Body of pancreas (tissue), 4 donors: ENCODE data around the gene ACVR1B. TPM values are rescaled to one million over a fixed set of nuclear protein-coding genes. Genes with fewer than 3 reads are reported as not detected.
A peak's percentile ranks its signal among the peaks of the same experiment; 100 is the strongest.

ENCODE experiments used
- ATAC-seq: fragments of 150-250 bp; one replicate; pipeline ENCODE4 v1.9.1; 2016
- DNase-seq, 4 donors: peaks; one replicate each; pipeline ENCODE4 v3.0.0-alpha.2; 2019
- H3K27ac ChIP-seq, 4 donors: fragments of 200-600 bp; sonication (generic); 1 replicate in 3 of 4; 2 replicates in 1 of 4; pipeline versions ENCODE4 v1.5.1 to v1.6.1; 2016 to 2019; ENCODE audit warnings: mild to moderate bottlenecking in 1 of 4, mixed read lengths in 1 of 4, moderate library complexity in 1 of 4
- H3K27me3 ChIP-seq, 2 donors: fragments of 200-600 bp; sonication (generic); one replicate each; pipeline ENCODE4 v1.6.0; 2016; ENCODE audit warnings: mild to moderate bottlenecking in 1 of 2
- H3K36me3 ChIP-seq, 2 donors: fragments of 200-600 bp; sonication (generic); replicated peaks in 1 of 2; 2 replicates each; pipeline ENCODE4 v1.5.1; 2016; ENCODE audit warnings: low read depth in 2 of 2; ENCODE audit not compliant: insufficient read depth in 1 of 2
- H3K4me1 ChIP-seq: fragments of 200-600 bp; sonication (generic); one replicate; pipeline ENCODE4 v1.6.0; 2016
- H3K4me3 ChIP-seq, 2 donors: fragments of 200-600 bp; sonication (generic); 1 replicate in 1 of 2; 2 replicates in 1 of 2; pipeline ENCODE4 v1.5.1; 2016 to 2019
- H3K9me3 ChIP-seq, 3 donors: fragments of 200-600 bp; sonication (generic); 1 replicate in 2 of 3; 2 replicates in 1 of 3; pipeline ENCODE4 v1.5.1; 2016
- POLR2A ChIP-seq, 3 donors: fragments of 450-650 bp; IDR thresholded peaks; one replicate each; pipeline ENCODE4 v1.6.1; 2016; ENCODE audit warnings: antibody characterized with exemption in 3 of 3, mild to moderate bottlenecking in 2 of 3
- WGBS, 2 donors: methylation state at CpG; one replicate each; pipeline ENCODE4 v1.1.5; 2017; 5-methylcytosine and 5-hydroxymethylcytosine counted together
- intact Hi-C: fragments of 100-400 bp; cut with DNase I; formaldehyde crosslinking; loops from one replicate; pipeline ENCODE4 v1.15.1; 2023
- total RNA-seq, 2 donors: library from RNA; depleted of rRNA; stranded (reverse); fragments of >200 nt; gene quantifications; one replicate each; pipeline ENCODE4 v1.1.0, GENCODE V29; 2016
- TF ChIP-seq, protein P1 (sequence below), 7 experiments: fragments of 450-650 bp in 4 of 7; fragments of 200-600 bp in 3 of 7; sonication (generic) in 3 of 7; IDR thresholded peaks; one replicate each; pipeline ENCODE4 v1.5.1; 2016 to 2019; ENCODE audit warnings: antibody characterized with exemption in 7 of 7

ACVR1B gene
- total RNA-seq, 2 donors from 2014 or later, result 19.8 to 21.8 TPM

DNA sequence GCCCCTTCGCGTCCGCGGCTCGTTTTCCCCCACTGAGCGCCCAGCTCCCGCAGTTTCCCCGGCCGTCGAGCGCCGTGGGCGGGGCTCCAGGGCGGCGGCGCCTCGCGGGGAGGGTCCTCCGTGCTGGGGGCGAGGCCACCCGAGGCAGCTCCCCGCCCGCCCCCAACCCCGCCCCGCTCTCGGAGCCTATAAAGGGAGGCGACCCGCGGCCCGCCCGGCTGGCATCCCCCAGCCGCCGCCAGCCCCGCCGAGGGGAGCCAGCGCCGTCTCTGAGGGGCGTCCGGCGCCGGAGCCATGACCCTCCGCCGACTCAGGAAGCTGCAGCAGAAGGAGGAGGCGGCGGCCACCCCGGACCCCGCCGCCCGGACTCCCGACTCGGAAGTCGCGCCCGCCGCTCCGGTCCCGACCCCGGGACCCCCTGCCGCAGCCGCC is 55.2 kb downstream of the ACVR1B start, which contains the start of gene TAMALIN:
TSS of gene TAMALIN (plus strand) at position 221 of the 432 bp plus-strand sequence. CDS start at position 295, 74 bp downstream.
- H3K36me3 ChIP-seq, result no peaks in the 10 kb centered on the region
- H3K4me3 ChIP-seq, result peak within 1 kb of the TSS; percentile 4 to 16
- peaks cover 48% of the 10 kb centered on the region for H3K4me1 ChIP-seq
- DNase-seq (peak; percentile 57 to 71 (median 68)), ATAC-seq (peak; percentile 74)
- intact Hi-C loops, result no loop called here
- H3K27me3 ChIP-seq, result no peaks in the 10 kb centered on the region
- TF ChIP-seq, protein P1, sequence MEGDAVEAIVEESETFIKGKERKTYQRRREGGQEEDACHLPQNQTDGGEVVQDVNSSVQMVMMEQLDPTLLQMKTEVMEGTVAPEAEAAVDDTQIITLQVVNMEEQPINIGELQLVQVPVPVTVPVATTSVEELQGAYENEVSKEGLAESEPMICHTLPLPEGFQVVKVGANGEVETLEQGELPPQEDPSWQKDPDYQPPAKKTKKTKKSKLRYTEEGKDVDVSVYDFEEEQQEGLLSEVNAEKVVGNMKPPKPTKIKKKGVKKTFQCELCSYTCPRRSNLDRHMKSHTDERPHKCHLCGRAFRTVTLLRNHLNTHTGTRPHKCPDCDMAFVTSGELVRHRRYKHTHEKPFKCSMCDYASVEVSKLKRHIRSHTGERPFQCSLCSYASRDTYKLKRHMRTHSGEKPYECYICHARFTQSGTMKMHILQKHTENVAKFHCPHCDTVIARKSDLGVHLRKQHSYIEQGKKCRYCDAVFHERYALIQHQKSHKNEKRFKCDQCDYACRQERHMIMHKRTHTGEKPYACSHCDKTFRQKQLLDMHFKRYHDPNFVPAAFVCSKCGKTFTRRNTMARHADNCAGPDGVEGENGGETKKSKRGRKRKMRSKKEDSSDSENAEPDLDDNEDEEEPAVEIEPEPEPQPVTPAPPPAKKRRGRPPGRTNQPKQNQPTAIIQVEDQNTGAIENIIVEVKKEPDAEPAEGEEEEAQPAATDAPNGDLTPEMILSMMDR (IDR thresholded peaks at IDR 0.05), result no peak
- TF ChIP-seq POLR2A (IDR thresholded peaks at IDR 0.05), result peak; percentile 79 to 90 (median 83)
- 2% methylated on average over 36 of the region's 60 CpGs; no CpG with 5 or more reads in 1 of the 2 donors for WGBS, 2 donors
- H3K27ac ChIP-seq, result peak within 1 kb of the TSS; percentile 54 to 79 (median 72)
- no peaks in the 10 kb centered on the region for H3K9me3 ChIP-seq

DNA sequence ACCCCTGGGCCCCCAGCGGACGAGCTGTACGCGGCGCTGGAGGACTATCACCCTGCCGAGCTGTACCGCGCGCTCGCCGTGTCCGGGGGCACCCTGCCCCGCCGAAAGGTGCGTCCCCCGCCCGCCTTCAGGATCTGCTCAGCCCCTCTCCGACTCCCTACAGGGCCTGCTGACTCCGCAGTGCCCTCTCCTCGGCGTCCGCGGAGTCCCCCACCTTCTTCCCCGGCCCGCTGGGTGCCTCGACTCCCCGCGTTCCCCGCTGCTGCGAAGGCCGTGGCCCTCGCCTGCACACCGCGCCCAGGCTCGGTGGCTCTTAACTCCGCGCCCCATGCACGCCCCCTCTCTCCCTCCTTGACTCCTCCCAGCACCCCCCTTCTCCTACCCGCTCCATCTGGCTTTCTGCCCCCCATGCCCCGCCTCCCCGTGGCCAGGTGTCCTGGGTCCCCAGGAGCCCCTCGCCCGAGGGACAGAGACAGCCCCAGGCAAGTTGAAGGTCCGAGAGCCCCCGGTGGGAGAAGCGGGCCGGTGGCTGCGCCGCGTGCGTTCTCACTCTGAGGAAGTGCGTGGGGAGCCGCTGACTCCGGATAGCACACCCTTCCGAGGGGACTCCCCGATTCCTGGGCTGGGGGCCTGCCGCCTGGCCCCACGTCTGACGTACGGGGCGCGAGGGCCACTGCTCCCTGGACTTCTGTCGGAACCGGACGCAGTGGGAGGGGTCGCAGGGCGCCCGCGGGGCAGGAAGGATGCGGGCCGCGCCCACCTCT is 55.8 kb downstream of the ACVR1B start:
- H3K4me3 ChIP-seq, result peak overlapping the region; percentile 4 to 16
- no peaks in the 10 kb centered on the region for H3K36me3 ChIP-seq
- H3K27me3 ChIP-seq, result no peaks in the 10 kb centered on the region
- WGBS, 2 donors, result 12 to 32% methylated on average over 19 to 46 of the region's 72 CpGs
- H3K27ac ChIP-seq, result peak overlapping the region; percentile 54 to 79 (median 72)
- DNase-seq, result peak in 3 of 4 donors; percentile 37 to 48 (median 39)
- intact Hi-C loops, result no loop called here
- no peaks in the 10 kb centered on the region for H3K9me3 ChIP-seq
- peak; percentile 19 for ATAC-seq
- peaks cover 48% of the 10 kb centered on the region for H3K4me1 ChIP-seq
- TF ChIP-seq POLR2A (IDR thresholded peaks at IDR 0.05), result peak; percentile 9 to 51 (median 28)
- TF ChIP-seq, protein P1 (IDR thresholded peaks at IDR 0.05), result no peak

DNA sequence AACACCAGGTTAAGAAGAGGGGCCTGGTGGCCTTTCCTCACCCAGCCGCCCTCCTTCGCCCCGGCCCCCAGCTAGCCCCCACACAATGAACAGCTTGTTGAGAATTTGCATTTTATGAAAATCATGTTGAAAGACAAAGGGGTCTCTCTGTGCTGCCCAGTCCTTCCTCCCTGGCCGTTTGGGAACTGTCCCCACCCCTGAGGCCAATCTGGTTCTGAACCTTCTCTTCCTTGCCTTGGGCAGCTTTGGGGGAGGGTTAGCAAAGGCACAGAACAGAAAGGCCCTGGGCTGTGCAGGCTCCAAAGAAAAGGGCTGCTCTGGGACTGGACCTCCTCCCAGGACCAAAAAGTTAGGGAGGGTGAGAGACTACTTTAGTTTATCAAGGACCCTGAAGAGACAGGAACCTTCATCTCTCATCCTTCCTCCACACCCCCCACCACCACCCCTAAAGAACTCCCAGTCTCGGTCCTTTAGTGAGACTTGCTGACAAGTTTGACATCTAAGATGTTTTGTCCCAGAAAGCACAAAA is 56.5 kb downstream of the ACVR1B start:
- Histone ChIP-seq H3K27me3 (no peaks in the 10 kb centered on the region), H3K4me1 (peaks cover 48% of the 10 kb centered on the region), H3K9me3 (no peaks in the 10 kb centered on the region), H3K36me3 (no peaks in the 10 kb centered on the region), H3K4me3 (no peak overlapping the region), H3K27ac (peak overlapping the region in 3 of 4 donors; percentile 69 to 79 (median 76))
- no peak for TF ChIP-seq POLR2A (IDR thresholded peaks at IDR 0.05)
- TF ChIP-seq, protein P1 (IDR thresholded peaks at IDR 0.05), result no peak
- intact Hi-C loops, result no loop called here
- DNase-seq (no peak), ATAC-seq (no peak)
- WGBS, 2 donors, result 45 to 49% methylated on average over 5 of the region's 5 CpGs

DNA sequence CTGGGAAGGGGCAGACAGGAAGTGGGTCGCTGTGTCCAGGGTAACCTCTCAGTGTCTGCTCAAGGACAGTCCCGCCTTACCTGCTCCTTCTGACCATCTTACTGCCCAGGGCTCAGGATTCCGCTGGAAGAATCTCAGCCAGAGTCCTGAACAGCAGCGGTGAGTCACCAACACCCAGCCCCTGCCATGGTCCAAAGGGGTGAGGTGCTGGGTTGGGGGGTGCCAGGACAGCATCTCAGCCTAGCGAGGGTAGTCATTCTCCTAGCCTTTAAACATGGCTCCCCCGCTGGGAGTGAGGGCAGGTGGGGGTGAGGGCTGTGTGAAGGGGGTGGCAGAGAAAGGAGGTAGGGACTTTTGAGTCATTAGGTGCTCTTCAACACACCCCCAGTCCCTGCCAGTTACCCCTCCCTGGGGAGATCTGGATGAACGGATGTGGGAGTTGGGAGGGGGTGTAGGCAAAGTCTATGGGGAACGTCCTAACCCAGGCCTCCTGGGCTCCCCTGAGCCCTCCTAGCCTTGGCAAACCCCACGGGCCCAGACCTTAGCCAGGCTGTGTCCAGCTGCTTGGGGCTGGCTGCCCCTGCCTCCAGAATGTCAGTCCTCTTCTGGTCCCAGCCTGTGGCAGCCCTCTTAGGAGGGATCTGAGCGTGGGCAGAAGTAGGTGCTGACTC is 57.7 kb downstream of the ACVR1B start:
- no peaks in the 10 kb centered on the region for H3K27me3 ChIP-seq
- H3K27ac ChIP-seq, result peak overlapping the region in 3 of 4 donors; percentile 26 to 76 (median 64)
- H3K36me3 ChIP-seq, result no peaks in the 10 kb centered on the region
- H3K4me1 ChIP-seq, result peaks cover 45% of the 10 kb centered on the region
- no peak for TF ChIP-seq POLR2A (IDR thresholded peaks at IDR 0.05)
- DNase-seq (no peak), ATAC-seq (no peak)
- intact Hi-C loops, result no loop called here
- WGBS, 2 donors, result 65 to 78% methylated on average over 5 to 8 of the region's 10 CpGs
- H3K4me3 ChIP-seq, result no peak overlapping the region
- no peaks in the 10 kb centered on the region for H3K9me3 ChIP-seq

DNA sequence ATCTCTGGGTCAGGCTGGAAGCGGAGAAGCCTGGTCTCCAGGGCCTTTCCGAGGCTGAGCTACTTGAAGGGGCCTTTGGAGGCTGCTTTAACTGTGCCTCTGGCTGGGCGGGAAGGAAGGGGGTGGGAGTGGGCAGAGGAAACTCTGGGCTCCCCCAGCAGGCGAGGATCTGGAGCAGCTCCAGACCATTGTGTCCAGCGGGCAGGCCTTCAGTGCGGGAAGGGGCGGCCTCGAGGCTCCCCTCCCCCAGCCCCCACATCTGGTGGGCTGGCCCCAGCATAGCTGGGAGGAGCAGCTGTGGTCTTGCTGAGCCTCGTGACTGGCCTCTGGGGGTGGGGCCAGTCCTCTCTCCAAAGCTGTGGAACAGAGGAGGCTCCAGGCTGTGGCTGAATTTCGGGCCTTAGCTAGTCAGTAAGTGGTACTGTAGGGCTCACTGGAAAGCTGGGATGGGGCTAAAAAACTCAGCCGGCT is 58.7 kb downstream of the ACVR1B start:
- 48 to 72% methylated on average over 8 to 11 of the region's 11 CpGs for WGBS, 2 donors
- peak; percentile 29 to 63 (median 58) for DNase-seq
- intact Hi-C loops, result no loop called here
- no peaks in the 10 kb centered on the region for H3K36me3 ChIP-seq
- peaks cover 39% of the 10 kb centered on the region for H3K4me1 ChIP-seq
- TF ChIP-seq, protein P1 (IDR thresholded peaks at IDR 0.05), result no peak
- peak in 2 of 3 donors; percentile 25 to 37 for TF ChIP-seq POLR2A (IDR thresholded peaks at IDR 0.05)
- no peak overlapping the region for H3K4me3 ChIP-seq
- H3K27me3 ChIP-seq, result no peaks in the 10 kb centered on the region
- ATAC-seq, result peak; percentile 41
- H3K9me3 ChIP-seq, result no peaks in the 10 kb centered on the region
- H3K27ac ChIP-seq, result peak overlapping the region in 3 of 4 donors; percentile 26 to 76 (median 64)
